NCI-H748 treated with DMSO at 0.1 percent for 48 hours (cell line): Measurements from ENCODE around the gene ARHGAP9.
A peak's percentile ranks its signal among the peaks of the same experiment; 100 is the strongest.
"Not testable (repeated sequence)": the region's sequence is repeated elsewhere in the genome, so short reads cannot be mapped to it uniquely, and the experiment has no call there.

ENCODE experiments used
- DNase-seq: peaks from one replicate; lab custom pipeline; 2025; lab: John Stamatoyannopoulos, UW

ARHGAP9 gene

DNA sequence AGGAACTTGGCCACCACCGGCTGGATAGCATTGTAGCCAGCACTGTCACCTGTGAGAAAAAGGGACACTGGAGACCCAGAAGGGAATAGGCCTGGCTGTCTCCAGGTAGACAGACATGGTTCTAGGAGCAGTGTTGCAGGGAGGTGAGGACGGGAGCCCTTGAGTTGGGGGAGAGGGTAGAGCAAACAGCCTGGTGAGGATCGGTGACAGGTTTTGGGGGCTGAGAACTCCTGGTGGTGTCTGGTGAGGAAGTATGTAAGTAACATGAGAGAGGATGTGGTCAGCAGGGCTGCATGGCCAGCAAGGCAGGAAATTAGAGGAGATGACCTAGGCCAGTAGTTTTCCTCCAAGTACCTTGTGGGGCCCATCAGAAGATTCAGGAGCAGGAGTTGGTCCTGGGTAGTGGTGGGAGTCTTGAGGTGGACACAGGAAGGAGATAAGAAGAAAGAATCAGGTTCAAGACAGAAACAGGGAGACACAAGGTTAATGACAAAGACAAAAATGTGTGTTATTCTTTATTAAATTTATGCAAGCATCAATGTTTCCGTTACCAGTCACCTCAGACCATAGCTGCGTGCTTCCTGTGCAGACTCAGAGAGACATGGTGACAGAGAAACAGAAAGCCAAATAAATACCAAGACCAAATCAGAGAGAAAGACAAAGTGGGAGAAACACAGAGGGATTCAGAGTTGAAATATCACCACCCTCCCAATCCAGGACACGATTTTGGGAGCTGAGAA, at the start of gene ARHGAP9:
Gene ARHGAP9 (minus strand): TSS at position 491 of the 740 bp plus-strand sequence. CDS start 460 bp downstream, at position 31.
- DNase-seq, result no peak

DNA sequence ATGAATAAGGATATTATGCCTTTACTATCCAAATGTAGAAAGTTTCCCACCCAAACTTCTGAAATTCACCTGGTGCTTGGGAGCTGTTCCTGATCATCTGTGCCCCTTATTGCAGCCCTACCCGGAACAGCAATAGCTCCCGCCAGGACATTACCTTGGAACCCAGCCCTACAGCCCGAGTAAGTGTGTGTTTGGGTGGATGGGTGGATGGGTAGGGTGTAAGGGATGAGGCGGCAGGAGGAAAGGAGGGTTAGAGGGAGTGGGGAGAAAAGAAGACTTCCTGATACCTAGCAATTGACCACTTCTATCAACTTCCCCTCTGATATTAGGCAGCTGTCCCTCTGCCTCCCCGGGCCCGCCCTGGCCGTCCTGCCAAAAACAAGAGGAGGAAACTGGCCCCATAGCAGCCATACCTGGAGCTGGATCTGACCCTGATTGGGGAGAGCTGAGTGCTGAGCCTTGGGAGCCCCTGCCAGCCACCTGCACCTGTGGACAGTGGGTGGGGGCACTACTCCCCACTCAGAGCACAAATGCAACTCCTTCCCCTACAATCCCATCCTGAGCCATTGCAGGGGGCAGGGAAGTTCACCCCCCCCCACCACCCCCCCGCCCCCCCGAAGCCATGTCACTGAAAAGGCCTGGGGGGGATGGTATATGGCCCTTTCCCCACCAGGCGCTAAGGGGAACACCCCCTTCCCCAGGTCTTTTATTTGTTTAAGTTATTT, 49.3 kb upstream of the ARHGAP9 start:
- DNase-seq, result no peak

DNA sequence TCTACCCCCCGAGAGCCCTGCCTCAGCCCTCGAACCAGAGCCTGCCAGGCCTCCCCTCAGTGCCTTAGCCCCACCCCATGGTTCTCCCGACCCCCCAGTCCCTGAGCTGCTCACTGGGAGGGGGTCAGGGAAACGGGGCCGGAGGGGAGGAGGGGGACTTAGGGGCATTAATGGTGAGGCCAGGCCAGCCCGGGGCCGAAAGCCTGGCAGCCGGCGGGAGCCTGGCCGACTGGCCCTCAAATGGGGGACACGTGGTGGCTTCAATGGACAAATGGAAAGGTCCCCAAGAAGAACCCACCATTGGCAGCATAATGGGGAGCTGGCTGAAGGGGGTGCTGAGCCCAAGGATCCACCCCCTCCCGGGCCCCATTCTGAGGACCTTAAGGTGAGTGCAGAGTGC, 48.5 kb upstream of the ARHGAP9 start:
- no peak for DNase-seq

DNA sequence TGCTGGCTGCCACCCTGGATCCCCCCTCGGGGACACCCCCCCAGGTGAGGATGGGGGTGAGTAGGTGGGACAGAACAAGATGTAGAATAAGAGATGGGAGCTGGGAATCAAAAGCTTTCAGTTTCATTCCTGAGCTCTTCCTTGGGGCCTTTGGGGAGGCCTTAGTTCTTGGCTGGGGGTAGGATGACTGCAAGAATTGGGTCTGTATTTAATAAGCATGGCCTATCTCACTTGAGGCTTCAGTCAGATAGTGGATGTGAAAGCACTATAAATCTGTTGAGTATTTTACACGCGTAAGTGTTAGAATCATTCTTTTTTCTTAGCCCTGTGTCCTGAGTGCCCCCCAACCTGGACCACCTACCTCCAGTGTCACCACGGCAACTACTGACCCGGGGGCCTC, 47.5 kb upstream of the ARHGAP9 start:
- DNase-seq, result no peak

DNA sequence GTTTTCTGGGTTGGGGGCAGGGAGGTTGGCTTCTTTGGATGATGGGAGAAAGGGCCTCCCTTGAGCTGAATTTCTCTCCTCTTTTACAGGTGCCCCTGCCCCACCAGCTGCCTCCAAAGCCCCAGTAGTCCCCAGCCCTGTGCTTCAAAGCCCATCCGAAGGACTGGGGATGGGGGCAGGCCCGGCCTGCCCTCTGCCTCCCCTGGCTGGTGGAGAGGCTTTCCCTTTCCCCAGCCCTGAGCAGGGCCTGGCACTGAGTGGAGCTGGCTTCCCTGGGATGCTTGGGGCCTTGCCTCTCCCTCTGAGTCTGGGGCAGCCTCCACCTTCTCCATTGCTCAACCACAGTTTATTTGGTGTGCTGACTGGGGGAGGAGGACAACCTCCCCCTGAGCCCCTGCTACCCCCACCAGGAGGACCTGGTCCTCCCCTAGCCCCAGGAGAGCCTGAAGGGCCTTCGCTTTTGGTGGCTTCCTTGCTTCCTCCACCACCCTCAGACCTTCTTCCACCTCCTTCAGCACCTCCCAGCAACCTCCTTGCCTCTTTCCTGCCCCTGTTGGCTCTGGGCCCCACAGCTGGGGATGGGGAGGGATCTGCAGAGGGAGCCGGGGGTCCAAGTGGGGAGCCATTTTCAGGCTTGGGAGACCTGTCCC, 46.9 kb upstream of the ARHGAP9 start:
- DNase-seq, result no peak

DNA sequence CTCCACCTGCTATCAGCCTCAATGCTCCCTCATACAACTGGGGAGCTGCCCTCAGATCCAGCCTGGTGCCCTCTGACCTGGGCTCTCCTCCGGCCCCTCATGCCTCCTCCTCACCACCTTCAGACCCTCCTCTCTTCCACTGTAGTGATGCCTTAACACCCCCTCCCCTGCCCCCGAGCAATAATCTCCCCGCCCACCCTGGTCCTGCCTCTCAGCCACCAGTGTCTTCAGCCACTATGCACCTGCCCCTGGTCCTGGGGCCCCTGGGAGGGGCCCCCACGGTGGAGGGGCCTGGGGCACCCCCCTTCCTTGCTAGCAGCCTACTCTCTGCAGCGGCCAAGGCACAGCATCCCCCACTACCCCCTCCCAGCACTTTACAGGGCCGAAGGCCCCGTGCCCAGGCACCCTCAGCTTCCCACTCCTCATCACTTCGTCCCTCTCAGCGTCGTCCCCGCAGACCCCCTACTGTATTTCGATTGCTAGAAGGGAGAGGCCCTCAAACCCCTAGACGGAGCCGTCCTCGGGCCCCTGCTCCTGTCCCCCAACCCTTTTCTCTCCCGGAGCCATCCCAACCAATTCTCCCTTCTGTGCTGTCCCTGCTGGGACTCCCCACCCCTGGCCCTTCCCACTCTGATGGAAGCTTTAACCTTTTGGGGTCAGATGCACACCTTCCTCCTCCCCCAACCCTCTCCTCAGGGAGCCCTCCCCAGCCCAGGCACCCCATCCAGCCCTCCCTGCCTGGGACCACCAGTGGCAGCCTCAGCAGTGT, 46.1 kb upstream of the ARHGAP9 start:
- DNase-seq, result no peak

DNA sequence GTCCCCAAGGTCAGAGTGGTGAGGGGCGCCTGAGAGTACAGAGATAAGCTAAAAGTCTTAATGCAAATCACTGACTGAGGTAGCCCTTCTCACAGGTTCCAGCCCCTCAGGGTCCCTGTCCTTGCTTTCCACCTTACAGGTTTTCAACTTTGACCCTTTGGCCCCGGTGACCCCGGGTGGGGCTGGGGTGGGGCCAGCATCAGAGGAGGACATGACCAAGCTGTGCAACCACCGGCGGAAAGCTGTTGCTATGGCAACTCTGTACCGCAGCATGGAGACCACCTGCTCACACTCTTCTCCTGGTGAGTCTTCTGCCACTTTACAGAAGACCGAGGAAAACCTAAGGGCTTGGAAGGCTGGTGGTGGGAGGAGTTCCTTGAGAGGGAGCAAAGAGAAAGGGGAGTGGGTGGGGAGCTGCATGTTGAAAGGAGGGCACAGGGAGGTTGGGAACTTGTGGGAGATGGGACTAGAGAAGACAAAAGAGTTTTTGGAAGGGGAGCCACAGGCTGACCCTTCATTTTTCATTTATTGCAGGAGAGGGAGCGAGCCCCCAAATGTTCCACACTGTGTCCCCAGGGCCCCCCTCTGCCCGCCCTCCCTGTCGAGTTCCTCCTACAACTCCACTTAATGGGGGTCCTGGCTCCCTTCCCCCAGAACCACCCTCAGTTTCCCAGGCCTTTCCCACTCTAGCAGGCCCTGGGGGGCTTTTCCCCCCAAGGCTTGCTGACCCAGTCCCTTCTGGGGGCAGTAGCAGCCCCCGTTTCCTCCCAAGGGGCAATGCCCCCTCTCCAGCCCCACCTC, 45.3 kb upstream of the ARHGAP9 start:
- no peak for DNase-seq

DNA sequence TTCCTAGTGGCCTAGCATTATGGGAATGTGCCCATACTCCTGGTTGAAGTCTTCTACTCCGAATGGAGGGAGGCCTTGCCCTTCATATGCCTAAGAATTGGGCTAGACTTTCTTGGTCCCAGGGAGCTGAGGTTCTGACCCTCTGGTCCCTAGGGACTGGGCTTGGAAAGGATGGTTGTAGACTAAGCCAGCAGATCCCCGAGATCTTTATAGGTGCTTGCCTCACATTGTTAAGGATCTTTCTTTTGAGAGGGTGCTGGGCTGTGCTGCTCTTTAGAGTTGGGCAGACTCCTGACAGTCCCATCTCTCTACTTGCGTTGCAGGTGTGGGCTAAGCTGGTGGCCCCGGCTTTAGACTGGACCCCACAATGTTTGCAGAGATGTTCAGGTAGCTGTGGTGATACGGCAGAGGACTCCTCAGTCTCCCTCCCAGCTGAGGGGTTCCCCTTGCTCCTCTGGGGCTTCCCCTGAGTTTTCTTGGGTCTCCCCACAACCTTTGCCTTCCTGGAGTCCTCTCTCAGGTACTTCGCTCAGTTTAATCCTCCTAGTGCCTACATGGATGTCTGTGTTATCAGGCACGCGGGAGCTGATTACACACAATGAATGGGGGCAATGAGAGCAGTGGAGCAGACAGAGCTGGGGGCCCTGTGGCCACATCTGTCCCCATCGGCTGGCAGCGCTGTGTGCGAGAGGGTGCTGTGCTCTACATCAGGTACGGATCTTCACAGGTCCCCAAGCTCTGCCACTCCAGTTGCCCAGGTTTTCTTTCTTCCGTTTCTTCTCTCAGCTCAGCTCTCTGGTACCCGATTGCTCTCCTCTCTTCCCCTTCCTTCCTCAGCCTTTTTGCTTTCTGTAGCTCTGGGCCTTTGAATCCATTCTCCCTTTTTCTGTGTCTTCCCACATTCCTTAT, 44.3 kb upstream of the ARHGAP9 start:
- DNase-seq, result no peak

DNA sequence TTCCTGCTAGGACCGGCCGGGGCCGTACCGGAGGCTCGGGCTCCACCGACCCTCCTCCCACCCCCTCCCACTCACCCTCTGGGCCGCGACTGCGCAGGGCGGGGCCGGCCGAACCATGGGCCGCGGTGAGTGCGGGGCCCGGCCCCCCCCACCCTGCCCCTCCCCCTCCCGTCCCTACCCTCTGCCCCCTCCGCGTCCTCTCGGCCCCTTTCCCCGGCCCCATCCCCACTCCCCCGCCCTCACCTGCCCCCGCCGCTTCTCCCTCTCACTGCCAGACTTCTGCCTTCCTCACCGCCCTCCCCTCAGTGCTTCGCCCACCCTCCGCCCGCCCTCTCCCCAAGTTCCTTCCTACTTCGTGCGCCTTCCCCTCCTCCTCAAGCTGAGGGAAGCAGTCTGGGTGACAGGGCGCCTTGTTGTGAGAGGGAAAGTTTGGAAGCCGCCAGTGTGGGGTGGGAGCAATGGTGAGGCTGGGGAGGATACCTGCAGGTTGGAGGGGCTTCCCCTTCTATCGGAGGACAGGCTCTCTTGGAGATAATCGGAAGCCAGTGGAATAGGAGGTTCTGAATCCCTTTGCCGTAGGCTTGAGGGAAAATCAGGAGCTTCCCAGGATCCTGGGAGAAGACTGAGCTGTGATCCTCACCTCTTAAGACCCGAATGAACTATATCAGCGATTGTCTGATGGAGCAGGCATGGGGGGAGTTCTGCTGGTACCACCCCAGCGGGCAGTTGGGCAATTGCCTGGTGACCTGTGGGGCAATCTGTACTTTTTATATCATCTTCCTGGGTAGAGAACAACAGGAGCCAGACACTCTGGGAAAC, 43.4 kb upstream of the ARHGAP9 start:
- DNase-seq, result peak; percentile 25

DNA sequence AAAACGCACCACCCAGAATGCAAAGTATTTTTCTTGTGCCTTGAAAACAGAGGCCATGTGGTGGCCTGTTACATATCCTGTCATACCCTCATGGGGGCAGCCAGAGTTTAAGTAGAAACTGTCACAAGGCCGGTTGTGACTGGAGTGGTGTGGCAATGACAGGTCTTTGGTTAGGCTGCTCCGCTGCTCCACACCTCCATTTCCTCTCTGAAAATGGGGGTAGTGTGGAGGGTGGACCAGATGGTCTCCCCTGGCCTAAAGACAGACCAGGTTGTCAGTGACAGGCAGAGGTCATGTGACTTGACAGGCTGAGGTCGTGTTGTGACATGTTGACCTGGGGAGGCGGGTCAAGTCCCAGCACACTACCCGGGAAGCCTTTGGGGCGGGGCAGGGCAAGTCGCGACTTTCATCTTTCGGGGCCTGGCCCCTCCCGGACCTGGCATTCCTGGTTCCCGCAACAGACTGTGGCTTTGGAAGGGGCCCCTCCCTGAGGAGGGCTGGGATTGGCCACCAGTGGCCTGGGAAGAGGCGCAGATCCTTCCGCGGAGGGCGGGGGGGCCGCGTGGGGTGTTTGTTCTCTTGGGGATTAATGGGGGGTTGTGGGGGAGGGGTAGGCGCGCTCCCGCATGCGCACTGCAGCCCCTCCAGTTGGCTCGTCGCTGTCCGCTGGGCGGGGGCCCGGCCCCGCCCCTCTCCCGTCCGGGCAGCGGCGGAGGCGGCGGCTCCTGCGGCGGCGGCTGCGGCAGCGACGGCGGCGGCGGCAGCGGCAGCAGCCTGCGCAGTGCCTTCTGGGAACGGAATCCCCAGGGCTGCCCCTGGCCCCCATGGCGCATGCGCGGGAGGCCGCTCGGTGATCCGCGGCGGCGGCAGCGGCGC, 42.6 kb upstream of the ARHGAP9 start, which contains the start of gene MBD6:
Gene MBD6 (plus strand): TSS at position 814 of the 876 bp plus-strand sequence. CDS start 1,480 bp downstream, outside the sequence.
- peak; percentile 72 for DNase-seq

DNA sequence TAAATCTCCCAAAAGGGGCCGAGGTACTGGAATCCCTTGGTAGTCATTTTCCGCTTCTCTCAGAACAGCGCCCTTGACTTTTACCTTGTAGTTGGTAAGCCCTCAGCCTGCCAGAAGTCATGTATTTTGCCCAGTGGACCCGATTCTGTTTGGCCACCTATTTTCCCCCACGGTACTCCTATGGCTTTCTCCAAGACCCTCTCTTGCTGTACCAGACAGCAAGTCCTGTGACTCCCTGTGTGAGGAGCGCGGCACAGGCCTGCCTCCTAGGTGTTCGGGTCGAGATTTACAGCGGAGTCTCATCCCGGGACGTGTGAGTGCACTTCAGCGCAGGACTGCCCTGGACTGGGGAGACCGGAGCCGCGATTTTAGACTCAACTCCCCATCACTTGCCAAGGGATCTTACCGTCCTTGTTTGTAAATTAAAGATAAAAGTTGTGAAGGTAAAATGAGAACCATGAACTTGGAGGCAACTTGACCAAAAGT, 41.9 kb upstream of the ARHGAP9 start:
- no peak for DNase-seq

DNA sequence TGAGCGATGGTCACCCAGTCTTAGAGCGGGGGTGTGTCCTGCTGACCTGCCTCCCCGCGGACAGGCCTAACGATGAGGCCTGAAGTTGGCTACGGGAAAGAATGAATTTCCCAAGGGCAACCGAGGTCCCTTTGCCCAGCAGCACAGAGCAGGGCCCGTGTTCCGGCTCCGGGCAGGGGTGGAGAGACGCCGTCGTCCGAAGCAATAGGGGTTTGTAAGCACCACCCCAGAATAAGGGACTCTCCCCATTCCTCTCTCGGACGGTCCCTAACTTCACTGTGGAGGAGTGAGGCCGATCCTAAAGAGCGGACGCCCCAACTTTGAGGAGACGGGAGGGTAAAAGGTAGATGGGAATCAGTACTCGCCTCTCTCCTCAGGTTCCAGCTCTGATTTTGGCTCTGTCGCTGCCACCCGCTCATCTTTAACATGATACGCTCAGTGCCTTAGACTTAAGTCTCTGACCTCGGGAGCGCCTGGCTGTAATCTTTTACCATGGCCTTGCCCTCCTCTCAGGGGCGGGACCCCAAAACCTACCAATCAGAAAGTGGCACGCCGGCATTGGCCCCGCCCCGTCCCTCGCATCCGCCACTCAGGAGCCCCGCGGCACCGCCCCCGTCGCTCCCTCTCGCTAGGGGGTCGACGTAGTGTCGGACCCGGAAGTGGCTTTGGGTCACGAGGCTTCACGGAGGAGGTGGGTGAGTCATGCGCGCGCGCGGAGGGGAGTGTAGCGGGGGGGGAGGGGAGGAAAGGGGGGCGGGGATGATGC, 40.6 kb upstream of the ARHGAP9 start, which contains the start of gene DDIT3:
Gene DDIT3 (minus strand): TSS at position 462 of the 766 bp plus-strand sequence. CDS start 3,108 bp downstream, outside the sequence.
- peak; percentile 94 for DNase-seq

DNA sequence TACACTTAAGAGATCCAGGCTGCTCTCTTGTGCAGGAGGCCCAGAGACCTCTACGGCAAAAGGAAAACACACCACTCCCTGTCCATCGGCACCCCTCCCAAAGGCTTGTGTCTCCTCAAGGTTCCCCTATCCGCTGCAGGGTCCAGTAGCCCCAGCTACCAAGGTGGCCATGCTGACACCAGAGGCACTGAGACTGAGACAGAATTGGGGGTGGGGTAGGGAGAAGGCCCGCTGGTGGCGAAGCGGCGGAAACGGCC, 40.1 kb upstream of the ARHGAP9 start:
- peak; percentile 13 for DNase-seq

DNA sequence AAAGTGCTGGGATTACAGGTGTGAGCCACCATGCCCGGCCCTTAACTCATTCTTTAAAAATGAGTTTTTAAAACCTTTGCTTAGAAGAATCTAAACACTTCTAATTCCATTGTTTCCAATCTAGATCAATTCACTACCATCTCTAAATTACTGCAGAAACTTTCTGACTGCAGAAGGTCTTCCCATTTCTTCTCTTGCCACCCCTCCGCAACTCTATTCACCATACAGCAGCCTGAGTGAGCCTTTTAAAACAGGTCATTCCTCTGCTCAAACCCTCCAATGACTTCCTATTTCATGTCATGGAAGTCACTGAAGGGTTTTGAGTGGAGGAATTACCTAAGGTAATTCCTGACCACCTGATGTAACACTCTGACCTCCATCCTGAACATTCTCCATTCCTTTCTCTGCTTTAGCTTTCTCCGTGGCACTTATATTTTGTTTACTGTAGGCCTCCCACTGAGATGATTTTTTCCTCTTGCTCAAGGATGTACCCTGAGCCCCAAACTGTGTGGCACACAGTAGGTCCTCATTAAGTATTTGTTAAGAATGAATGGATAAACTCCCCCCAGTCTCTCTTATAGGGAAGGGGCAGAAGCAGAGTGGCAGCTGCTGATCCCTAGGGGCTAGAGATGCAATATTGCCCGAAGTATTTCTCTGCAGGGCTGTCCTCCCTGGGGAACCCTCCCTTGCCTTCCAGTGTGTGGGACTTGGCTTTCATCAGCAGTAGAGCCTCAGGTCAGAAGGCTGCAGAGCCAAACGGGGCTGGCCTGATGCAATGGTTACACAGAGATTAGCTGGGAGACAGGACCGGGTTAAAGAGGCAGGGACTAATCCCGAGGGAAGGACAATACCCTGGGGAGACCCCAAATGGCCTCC, 39.5 kb upstream of the ARHGAP9 start:
- no peak for DNase-seq

DNA sequence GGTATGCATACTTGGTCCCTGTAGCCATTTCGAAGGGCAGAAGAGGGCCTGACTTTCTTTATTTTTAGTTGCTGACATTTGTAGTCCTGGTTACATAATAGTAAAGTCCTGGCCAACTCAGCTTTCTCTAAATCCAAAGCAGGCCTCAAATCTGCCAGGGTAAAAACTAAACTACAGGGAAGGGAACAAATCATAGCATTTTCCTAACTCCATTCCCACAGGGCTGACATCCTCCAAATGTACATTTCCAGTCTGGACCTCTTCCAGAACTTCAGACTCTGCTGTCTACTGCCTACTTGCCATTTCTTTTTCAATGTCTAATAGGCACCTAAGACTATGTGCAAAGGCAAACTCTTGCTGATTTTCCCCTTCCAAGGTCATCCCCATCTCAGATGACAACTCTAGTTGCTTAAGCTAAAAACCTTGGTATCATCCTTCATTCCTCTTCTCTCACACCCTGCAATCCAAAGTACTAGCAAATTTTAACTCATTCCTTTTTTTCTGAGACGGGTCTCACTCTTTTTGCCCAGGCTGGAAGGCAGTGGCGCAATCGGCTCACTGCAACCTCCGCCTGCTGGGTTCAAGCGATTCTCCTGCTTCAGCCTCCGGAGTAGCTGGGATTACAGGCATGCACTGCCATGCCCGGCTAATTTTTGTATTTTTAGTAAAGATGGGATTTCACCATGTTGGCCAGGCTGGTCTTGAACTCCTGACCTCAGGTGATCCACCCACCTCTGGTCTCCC, 38.7 kb upstream of the ARHGAP9 start:
- DNase-seq, result no peak

DNA sequence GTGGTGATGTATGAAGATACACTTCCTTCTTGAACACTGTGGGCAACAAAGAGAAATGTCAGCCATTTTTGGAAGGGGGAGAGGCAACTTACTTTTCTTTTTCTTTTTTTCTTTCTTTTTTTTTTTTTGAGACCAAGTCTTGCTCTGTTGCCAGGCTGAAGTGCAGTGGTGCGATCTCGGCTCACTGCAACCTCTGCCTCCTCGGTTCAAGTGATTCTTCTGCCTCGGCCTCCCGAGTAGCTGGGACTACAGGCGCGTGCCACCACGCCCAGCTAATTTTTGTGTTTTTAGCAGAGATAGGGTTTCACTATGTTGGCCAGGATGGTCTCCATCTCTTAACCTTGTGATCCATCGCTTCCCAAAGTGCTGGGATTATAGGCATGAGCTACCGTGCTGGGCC, 38.1 kb upstream of the ARHGAP9 start:
- not testable (repeated sequence) for DNase-seq
